PC-9 (cell line): ENCODE measurements around the gene GFI1. TPM values are rescaled to one million over a fixed set of nuclear protein-coding genes. Genes with fewer than 3 reads are reported as not detected.

ENCODE experiments used
- BruUV-seq: library from RNA; stranded (reverse); fragments of 400-500 nt; replicated peaks from 2 replicates; lab custom pipeline; 2021; lab: Mats Ljungman, UMichigan
- CTCF ChIA-PET: fragments of 300-600 bp; sonication (Branson Sonifier 250); formaldehyde crosslinking; loops from one replicate; lab custom pipeline; 2022; ENCODE audit warnings: antibody characterized with exemption; lab: Charles Lee
- POLR2A ChIA-PET: fragments of 300-600 bp; sonication (Branson Sonifier 250); formaldehyde crosslinking; loops from one replicate; lab custom pipeline; 2022; ENCODE audit warnings: antibody characterized with exemption; ENCODE audit not compliant: unreplicated experiment; lab: Charles Lee
- DNase-seq, 2 experiments: peaks; one replicate each; pipeline versions ENCODE4 v3.0.0 to v3.0.0-alpha.2; 2015 to 2022; ENCODE audit warnings: mixed read lengths in 1 of 2
- H2AFZ ChIP-seq: fragments of 200-600 bp; sonication (generic); 2 replicates; pipeline ENCODE4 v1.8.1; 2017; ENCODE audit warnings: antibody characterized with exemption
- H3F3A ChIP-seq: fragments of 200-600 bp; sonication (generic); 2 replicates; pipeline ENCODE4 v1.8.1; 2017; ENCODE audit warnings: antibody characterized with exemption, mild to moderate bottlenecking, low read depth; ENCODE audit not compliant: insufficient read depth
- H3K27ac ChIP-seq: fragments of 200-600 bp; sonication (generic); 2 replicates; pipeline ENCODE4 v1.6.1; 2016; ENCODE audit warnings: mixed run types
- H3K27me3 ChIP-seq: fragments of 200-600 bp; sonication (generic); 2 replicates; pipeline ENCODE4 v1.6.1; 2016; ENCODE audit warnings: low read depth, mixed run types; ENCODE audit not compliant: insufficient read depth
- H3K36me3 ChIP-seq: fragments of 200-600 bp; sonication (generic); 2 replicates; pipeline ENCODE4 v1.6.1; 2016; ENCODE audit warnings: low read depth, mixed run types
- H3K4me1 ChIP-seq: fragments of 200-600 bp; sonication (generic); replicated peaks from 2 replicates; pipeline ENCODE4 v1.6.1; 2016; ENCODE audit warnings: mixed run types; ENCODE audit not compliant: insufficient read depth
- H3K4me2 ChIP-seq: fragments of 200-600 bp; sonication (generic); 2 replicates; pipeline ENCODE4 v1.6.1; 2017; ENCODE audit warnings: mixed run types
- H3K4me3 ChIP-seq: fragments of 200-600 bp; sonication (generic); 2 replicates; pipeline ENCODE4 v1.6.1; 2016; ENCODE audit warnings: mixed run types
- H3K79me2 ChIP-seq: fragments of 200-600 bp; sonication (generic); 2 replicates; pipeline ENCODE4 v1.6.1; 2017; ENCODE audit warnings: low read depth, mixed run types
- H3K9me2 ChIP-seq: fragments of 200-600 bp; sonication (generic); 2 replicates; pipeline ENCODE4 v1.8.1; 2017; ENCODE audit warnings: mild to moderate bottlenecking; ENCODE audit not compliant: insufficient read depth
- H3K9me3 ChIP-seq: fragments of 200-600 bp; sonication (generic); 2 replicates; pipeline ENCODE4 v1.8.1; 2016; ENCODE audit warnings: low read depth; ENCODE audit not compliant: insufficient read depth
- H4K20me1 ChIP-seq: fragments of 200-600 bp; sonication (generic); 2 replicates; pipeline ENCODE4 v1.8.1; 2017; ENCODE audit not compliant: insufficient read depth
- EZH2 ChIP-seq: fragments of 200-600 bp; sonication (generic); IDR thresholded peaks from 2 replicates; pipeline ENCODE4 v1.8.0; 2017; ENCODE audit warnings: antibody characterized with exemption, low read depth
- intact Hi-C: fragments of 100-400 bp; cut with micrococcal nuclease; formaldehyde crosslinking; loops from one replicate; pipeline ENCODE4 v1.10.0; 2022; ENCODE audit not compliant: unreplicated experiment
- total RNA-seq: library from RNA; stranded (reverse); gene quantifications from 2 replicates; pipeline ENCODE4 v1.2.3, GENCODE V29; 2021
- TF ChIP-seq, protein P1 (sequence below): fragments of 200-600 bp; sonication (generic); conservative IDR thresholded peaks from 2 replicates; pipeline ENCODE4 v1.6.1; 2017; ENCODE audit warnings: mixed run types, antibody characterized with exemption, mild to moderate bottlenecking, moderate library complexity

GFI1 gene
- total RNA-seq, 1 experiment from 2014 or later = 0.35 TPM

DNA sequence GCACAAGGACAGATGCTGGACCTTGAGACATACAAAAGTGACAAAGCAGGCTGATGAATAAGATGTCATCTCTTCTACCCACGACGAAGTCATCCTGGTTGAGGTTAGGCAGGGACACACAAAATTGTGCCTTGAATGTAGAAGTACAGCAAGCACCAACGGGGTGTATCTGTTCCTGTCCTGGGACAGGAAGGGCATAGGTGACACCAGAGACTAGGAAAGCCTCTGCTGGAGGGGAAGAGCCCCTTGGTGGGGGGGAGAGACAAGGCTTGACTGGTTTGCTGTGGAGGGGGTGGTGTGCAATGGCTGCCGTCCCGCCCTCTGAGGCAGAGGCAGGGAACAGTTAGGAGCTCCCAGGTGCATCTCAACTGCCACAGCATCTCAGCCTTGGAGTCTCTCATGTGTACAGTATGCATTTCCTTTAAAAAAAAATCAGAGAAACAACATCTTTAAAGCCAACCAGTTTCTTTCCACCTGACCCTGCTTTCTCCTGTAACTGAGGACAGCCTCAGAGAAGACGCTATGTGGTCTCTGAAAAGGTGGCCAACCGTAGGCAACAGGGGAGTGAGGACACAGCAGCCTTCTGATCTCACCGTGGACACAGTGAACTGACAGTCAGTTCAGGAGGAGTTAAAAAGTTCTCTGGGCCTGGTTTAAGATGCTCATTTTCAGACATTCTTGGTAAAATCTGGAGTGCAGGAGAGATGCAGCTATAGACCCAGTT lies 17.7 kb upstream of the GFI1 start:
- intact Hi-C loops = no loop called here
- 0 out of 2 replicates have a peak, but pooled peaks cover 5% of the 10 kb centered on the region for H3K4me1 ChIP-seq
- H3K9me2 ChIP-seq = no peaks in the 10 kb centered on the region
- ChIA-PET POLR2A (no interaction called here), CTCF (no interaction called here)
- no peak overlapping the region for H3K4me2 ChIP-seq
- no peaks in the 10 kb centered on the region for H3K9me3 ChIP-seq
- no peak overlapping the region for H3K4me3 ChIP-seq
- H3K36me3 ChIP-seq = no peaks in the 10 kb centered on the region
- H4K20me1 ChIP-seq = no peaks in the 10 kb centered on the region
- no peak overlapping the region for H3K27ac ChIP-seq
- DNase-seq = no peak
- BruUV-seq = no TSS peak
- H2AFZ ChIP-seq = no peak overlapping the region
- H3K27me3 ChIP-seq = no peaks in the 10 kb centered on the region
- H3F3A ChIP-seq = no peaks in the 10 kb centered on the region; the same call in 1 of the 2 replicates
- TF ChIP-seq, protein P1, sequence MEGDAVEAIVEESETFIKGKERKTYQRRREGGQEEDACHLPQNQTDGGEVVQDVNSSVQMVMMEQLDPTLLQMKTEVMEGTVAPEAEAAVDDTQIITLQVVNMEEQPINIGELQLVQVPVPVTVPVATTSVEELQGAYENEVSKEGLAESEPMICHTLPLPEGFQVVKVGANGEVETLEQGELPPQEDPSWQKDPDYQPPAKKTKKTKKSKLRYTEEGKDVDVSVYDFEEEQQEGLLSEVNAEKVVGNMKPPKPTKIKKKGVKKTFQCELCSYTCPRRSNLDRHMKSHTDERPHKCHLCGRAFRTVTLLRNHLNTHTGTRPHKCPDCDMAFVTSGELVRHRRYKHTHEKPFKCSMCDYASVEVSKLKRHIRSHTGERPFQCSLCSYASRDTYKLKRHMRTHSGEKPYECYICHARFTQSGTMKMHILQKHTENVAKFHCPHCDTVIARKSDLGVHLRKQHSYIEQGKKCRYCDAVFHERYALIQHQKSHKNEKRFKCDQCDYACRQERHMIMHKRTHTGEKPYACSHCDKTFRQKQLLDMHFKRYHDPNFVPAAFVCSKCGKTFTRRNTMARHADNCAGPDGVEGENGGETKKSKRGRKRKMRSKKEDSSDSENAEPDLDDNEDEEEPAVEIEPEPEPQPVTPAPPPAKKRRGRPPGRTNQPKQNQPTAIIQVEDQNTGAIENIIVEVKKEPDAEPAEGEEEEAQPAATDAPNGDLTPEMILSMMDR = no peak
- no peak for TF ChIP-seq EZH2
- no peaks in the 10 kb centered on the region for H3K79me2 ChIP-seq

- Histone ChIP-seq H4K20me1 (no peaks in the 10 kb centered on the region), H3K9me3 (no peaks in the 10 kb centered on the region), H3K36me3 (no peaks in the 10 kb centered on the region), H3K27ac (no peak overlapping the region), H3K27me3 (no peaks in the 10 kb centered on the region), H3K4me3 (no peak overlapping the region), H3K4me1 (0 out of 2 replicates have a peak, but pooled peaks cover 5% of the 10 kb centered on the region), H3K4me2 (no peak overlapping the region), H3F3A (no peaks in the 10 kb centered on the region; the same call in 1 of the 2 replicates), H3K9me2 (no peaks in the 10 kb centered on the region), H2AFZ (no peak overlapping the region), H3K79me2 (no peaks in the 10 kb centered on the region)
- no peak for DNase-seq
- no TSS peak for BruUV-seq
- ChIA-PET CTCF (no interaction called here), POLR2A (no interaction called here)
- intact Hi-C loops = no loop called here
- TF ChIP-seq, protein P1 = no peak
- no peak for TF ChIP-seq EZH2
These were observed 17.2 kb upstream of the GFI1 start for GRCh38 chr1:92503926-92504285.

- Histone ChIP-seq H3K79me2 (no peaks in the 10 kb centered on the region), H3K4me1 (0 out of 2 replicates have a peak, but pooled peaks cover 5% of the 10 kb centered on the region), H3K4me2 (no peak overlapping the region), H3K9me3 (no peaks in the 10 kb centered on the region), H4K20me1 (no peaks in the 10 kb centered on the region), H3F3A (no peaks in the 10 kb centered on the region; the same call in 1 of the 2 replicates), H2AFZ (no peak overlapping the region), H3K27me3 (no peaks in the 10 kb centered on the region), H3K27ac (no peak overlapping the region), H3K9me2 (no peaks in the 10 kb centered on the region), H3K4me3 (no peak overlapping the region), H3K36me3 (no peaks in the 10 kb centered on the region)
- DNase-seq = no peak
- BruUV-seq = no TSS peak
- intact Hi-C loops = no loop called here
- TF ChIP-seq, protein P1 = no peak
- no peak for TF ChIP-seq EZH2
- ChIA-PET CTCF (no interaction called here), POLR2A (no interaction called here)
These were observed 16.6 kb upstream of the GFI1 start for GRCh38 chr1:92503043-92503925.
